Activated CD8-positive, alpha-beta memory T cell treated with anti-CD3 and anti-CD28 coated beads, Interleukin-2, amount 50 U/mL, for 4 hours (primary cell): ENCODE results near the gene TBXAS1.

Experiments
- DNase-seq: peaks from one replicate; pipeline ENCODE4 v3.0.0-alpha.2; 2020

The TBXAS1 gene

DNA sequence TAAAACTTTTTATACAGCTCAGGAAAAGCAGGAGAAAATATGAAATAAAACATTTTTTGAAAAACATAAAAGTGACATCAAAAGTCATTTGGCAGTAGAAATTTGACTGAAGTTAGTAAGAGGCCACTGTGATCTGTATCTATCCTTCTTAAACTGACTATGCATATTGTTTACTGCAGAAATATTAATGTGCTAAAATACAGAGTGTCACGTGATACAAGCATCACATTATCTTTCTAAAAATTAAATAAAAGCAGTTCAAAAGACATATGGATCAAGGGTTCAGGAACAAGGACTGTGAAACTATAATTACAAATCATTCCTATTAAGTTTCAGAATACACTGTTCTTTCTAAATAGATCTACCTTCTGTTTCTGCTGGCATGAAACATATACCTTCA, 200.0 kb downstream of the TBXAS1 start:
- no peak for DNase-seq

DNA sequence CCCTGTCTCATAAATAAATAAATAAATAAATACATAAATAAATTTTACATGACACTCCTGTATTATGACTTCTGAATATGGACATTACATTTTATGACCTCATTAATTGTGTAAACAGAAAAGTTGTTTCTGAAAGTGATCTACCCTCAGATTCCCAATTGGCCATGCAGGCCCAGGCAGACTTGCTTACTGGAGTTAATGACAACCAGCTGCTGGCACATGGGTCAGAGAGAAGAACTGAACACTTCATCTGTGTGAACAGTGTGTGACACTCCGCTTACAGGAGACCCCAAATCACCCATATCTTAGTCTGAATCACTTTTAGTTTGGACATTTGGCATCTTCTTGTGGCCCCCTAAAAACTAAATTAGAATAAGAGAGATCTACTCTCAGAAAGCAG, 202.3 kb downstream of the TBXAS1 start:
- no peak for DNase-seq

- DNase-seq: no peak
These were observed 204.0 kb downstream of the TBXAS1 start for GRCh38 chr7:140033036-140033435.

GRCh38 chr7:140033779-140034363, 204.8 kb downstream of the TBXAS1 start:
- no peak for DNase-seq

- DNase-seq: no peak
These were observed 205.4 kb downstream of the TBXAS1 start for GRCh38 chr7:140034421-140034820.

DNA sequence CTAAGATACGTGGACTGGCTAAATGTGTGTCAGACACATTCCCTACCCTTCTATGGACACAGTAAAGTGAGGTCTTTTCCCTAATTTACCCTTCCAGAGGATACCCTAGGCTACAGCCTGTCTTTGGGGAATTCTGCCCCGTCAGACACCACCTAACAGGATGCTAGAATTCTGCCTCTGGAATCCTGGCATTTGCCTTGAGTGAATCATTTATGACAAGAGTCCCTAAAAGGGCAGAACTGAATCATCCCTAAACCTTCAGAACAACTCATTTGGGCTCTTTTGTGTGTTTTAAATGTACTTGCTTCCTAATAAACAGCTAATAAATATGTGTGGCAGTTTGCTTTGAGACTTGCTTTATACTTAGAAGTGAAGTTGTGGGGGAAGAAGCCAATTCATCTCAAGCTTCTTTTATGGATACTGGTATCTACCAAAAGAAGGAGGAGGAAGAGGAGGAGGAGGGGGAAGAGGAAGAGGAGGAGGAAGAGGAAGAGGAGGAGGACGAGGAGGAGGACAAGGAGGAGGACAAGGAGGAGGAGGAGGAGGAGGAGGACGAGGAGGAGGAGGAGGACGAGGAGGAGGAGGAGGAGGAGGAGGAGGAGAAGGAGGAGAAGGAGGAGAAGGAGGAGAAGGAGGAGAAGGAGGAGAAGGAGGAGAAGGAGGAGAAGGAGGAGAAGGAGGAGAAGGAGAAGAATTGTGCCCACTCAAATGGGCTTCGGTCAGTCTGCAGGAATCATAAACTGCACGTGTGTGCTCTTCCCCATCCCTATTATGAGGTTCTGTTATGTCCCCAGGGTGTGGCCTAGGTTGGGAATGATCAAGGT, 206.5 kb downstream of the TBXAS1 start:
- DNase-seq: no peak

- DNase-seq: no peak
These were observed 207.3 kb downstream of the TBXAS1 start for GRCh38 chr7:140036224-140036962.

DNA sequence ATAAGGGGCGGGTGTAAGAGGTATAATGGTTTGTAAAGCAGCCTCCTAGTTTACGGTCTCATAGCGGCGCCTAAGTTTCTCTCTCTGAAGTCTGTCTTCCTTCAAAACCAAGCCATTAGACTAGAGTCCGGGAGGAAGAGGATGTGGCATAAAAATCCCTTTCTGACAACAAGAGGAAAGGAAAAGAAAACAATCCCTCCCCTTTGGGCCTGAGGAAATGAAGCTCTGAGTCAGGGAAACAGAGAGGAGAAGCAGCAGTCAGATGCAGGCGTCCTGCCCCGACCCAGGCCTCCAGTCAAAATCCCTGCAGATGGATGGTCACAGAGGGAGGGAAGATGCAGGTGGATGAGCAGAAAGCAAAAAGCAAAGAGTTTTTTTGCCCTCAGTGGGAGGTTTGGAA, 210.0 kb downstream of the TBXAS1 start:
- DNase-seq: no peak

- DNase-seq: no peak
These were observed 210.8 kb downstream of the TBXAS1 start for GRCh38 chr7:140039896-140040295.

- no peak for DNase-seq
These were observed 212.8 kb downstream of the TBXAS1 start for GRCh38 chr7:140041659-140042385.

DNA sequence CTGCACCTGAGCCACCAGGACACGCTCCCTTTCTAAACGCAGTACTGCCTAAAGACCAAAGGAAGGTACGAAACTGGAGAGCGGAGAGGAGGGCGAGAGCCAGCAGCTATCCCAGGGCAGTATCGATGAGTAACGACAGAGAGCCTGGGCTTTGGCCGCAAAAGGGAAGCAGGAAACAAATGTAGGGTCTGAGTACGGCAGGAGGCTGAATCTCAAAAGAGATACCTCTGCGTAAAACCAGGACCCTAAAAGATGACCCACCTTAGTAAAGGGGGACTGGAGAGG, 213.3 kb downstream of the TBXAS1 start:
- DNase-seq: no peak

DNA sequence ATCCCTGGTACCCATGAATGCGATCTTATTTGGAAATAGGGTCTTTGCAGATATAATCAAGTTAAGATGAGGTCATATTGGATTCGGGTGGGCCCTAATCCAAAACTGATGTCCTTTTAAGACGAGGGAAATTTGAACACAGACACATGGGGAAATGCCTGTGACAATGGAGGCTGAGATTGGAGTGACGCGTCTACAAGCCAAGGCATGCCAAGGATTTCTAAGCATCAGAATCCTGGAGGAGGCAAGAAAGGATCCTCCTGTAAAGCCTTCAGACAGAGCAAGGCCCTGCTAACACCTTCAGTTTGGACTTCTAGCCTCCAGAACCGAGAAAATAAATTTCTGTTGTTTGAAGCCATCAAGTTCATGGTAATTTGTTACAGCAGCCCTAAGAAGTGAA, 215.2 kb downstream of the TBXAS1 start:
- DNase-seq: no peak

- no peak for DNase-seq
These were observed 216.6 kb downstream of the TBXAS1 start for GRCh38 chr7:140045697-140046096.

DNA sequence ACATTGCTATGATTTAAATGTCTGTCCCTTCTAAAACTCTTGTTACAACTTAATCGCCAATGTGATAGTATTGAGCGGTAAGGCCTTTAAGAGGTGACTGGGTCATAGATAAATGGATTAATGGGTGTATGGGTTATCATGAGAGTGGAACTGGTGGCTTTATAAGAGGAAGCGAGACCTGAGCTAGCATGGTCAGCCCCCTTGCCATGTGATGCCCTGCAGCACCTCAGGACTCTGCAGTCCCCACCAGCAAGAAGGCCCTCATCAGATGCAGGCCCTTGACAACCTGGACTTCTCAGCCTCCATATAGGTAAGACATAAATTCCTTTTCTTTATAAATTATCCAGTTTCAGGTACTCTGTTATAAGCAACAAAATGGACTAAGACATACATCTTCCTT, 218.1 kb downstream of the TBXAS1 start:
- no peak for DNase-seq

DNA sequence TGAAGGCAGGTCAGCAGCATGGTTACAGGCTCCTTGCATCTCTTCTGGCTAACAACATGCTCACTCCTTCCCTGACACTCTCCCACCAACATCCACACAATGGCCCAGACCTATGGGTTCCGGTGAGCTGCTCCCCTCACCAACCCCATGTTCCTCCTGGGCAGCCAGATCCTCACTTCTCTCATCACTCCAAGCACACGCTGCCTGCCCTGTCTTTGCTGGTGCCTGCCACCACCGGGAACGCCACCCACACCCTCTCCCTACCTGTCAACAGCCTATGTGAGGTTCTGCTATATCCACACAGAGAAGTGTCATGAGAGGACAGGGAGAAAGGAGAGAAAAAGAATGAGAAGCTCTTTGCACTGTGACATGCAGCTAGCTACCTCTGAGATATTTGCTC, 219.1 kb downstream of the TBXAS1 start:
- DNase-seq: no peak

GRCh38 chr7:140048989-140049338, 219.9 kb downstream of the TBXAS1 start:
- no peak for DNase-seq

DNA sequence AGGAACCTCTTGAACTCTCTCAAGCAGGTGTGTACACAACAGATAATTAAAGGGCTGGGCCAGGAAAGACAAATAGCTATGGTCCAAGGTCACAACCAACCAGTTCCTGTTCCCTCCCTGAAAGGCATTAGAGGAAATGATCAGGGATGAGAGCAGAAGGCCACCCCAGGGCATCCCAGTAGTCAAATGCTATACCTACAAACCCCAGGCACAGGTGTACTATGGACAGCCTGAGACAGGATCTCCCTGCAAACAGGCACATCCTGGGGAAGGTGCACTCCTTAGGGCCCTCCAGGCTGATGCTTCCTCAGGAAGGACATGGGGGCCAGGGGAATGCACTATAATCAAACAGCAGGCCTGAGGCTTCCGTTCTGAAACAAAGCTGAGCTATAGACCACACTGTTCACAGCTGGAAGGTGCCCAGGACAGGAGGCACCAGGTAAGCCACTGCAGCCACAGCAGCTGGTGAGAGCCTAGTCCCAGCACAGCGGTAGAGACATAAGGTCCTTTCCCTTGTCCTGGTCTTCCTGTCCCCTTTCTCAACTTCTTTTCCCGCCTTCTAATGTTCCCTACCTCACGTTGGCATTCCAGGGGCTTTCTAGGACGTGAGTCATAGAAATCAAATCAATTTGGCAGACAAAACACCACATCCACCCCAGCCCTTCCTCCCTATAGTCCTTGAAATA, 220.4 kb downstream of the TBXAS1 start:
- DNase-seq: no peak

- DNase-seq: no peak
These were observed 221.0 kb downstream of the TBXAS1 start for GRCh38 chr7:140050100-140050499.

DNA sequence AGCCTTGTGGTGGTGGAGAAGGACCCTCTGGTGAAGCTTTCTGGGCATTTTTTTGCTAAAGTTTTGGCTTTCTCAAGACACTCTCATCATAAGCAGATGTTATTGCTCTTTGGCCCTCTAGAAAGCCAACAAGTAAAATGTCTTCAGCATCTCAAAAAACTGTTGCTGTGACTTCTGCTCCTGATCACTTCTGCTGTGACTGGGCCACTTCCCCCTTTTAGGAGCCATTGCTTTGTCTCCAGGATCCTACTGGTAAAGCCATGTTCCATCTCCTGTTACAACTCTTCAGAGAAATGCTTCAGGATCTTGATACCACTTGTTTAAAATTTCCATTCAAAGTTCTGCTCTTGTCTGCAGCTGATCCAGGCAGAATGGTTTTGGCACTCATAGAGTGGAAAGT, 222.8 kb downstream of the TBXAS1 start:
- DNase-seq: no peak

DNA sequence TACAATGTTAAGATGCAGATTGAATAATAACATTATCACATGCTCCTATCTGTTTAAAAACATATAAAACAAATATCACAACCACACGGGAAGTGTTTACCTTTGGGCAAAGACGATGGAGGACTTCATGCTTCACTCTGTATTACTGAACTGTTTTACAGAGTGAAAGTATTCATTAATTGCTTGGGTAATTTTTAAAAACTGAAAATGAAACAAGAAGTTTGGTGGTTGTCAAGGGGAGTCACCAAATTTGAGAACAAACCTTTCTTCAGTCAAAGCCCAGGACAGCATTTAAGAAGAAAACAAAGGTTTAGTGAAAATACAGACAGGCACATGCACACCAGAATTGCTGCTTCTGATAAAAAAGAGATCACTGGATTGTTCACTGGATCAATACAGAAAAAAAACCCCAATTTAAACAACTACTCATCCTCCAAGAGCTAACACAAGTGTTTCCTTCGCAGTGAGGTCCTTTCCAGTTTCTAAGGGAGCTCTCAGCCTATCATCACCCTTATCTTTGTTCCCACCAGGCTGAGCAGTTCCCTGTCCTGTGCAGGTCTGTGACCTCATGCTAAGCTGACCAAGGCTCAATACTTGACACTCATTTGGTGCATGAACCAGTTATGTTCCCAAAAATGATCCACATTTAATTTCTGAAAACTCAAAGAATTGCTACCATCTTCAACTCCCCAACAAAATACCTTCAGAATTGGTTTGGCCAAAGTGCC, 224.9 kb downstream of the TBXAS1 start:
- DNase-seq: no peak

DNA sequence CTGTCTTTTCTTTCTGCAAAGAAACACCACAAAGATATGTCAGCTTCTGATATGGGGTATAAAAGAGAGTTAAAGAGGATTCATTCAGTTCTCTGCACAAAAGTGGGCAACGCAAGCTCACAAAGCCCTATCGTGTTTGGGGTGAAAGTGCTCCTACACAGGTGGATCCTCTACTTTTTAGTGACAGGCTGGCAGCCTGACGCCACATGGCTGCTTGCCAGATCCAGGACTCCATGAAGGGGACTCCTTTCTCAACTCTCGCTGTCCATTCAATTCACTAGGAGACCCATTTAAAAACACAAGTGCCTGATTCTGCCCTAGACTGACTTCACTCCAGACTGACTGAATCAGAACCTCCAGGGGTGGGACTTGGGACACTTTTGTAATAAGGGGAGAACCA, 225.7 kb downstream of the TBXAS1 start:
- no peak for DNase-seq

DNA sequence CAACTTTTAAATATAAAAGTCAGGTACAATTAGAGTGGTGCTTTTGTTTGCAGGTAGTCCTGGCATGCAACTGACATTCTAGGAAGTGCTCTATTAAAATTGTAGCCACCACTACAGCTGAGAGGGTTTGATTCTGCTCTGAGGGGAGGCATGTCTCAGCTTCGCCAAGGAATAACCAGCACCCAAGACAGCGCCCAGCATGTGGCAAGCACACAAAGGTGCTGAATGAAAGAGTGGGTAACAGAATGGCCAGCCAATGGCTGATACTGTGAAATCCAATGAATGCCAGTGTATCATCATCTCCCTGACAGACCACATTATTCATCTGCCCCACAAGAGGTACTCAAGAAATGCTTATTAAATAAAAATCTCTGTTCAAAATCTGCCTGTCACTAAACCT, 226.8 kb downstream of the TBXAS1 start:
- no peak for DNase-seq
